SK-N-SH (cell line): ENCODE measurements around the gene PIAS4. TPM values are rescaled to one million over a fixed set of nuclear protein-coding genes. Genes with fewer than 3 reads are reported as not detected.

Experiments used
- CTCF ChIA-PET: fragments of 300-600, 350-600 bp; formaldehyde crosslinking; extraction: SDS; loops from one replicate; lab custom pipeline; 2021; lab: Yijun Ruan, JAX
- POLR2A ChIA-PET: fragments of 350-600 bp; sonication (Branson Sonifier 250); formaldehyde crosslinking; extraction: SDS; loops from one replicate; lab custom pipeline; 2020; ENCODE audit warnings: antibody characterized with exemption, inconsistent platforms; lab: Yijun Ruan, JAX
- DNase-seq: peaks from one replicate; pipeline ENCODE4 v3.0.0; 2012
- H2AFZ ChIP-seq: fragments of 200-600 bp; sonication (generic); 2 replicates; pipeline ENCODE4 v1.8.1; 2016; ENCODE audit warnings: antibody characterized with exemption, mild to moderate bottlenecking, low read depth
- H3F3A ChIP-seq: fragments of 200-600 bp; sonication (generic); replicated peaks from 2 replicates; pipeline ENCODE3; 2016; ENCODE audit warnings: antibody characterized with exemption, mild to moderate bottlenecking; ENCODE audit not compliant: insufficient read depth
- H3K27ac ChIP-seq, 2 experiments: fragments of 200-500 bp in 1 of 2; fragments of 200-600 bp in 1 of 2; sonication (Bioruptor generic) in 1 of 2; sonication (generic), shearing (Covaris generic) in 1 of 2; 2 replicates each; pipeline versions ENCODE4 v1.5.1 to v1.6.1; 2014 to 2016; ENCODE audit warnings: low read depth in 2 of 2, inconsistent platforms in 1 of 2, low read length in 1 of 2, mild to moderate bottlenecking in 1 of 2, mixed read lengths in 1 of 2
- H3K27me3 ChIP-seq: fragments of 200-600 bp; sonication (generic), shearing (Covaris generic); 2 replicates; pipeline ENCODE4 v1.6.1; 2016; ENCODE audit warnings: mixed run types; ENCODE audit not compliant: insufficient read depth
- H3K36me3 ChIP-seq, 2 experiments: fragments of 200-500 bp in 1 of 2; fragments of 200-600 bp in 1 of 2; sonication (Bioruptor generic) in 1 of 2; sonication (generic) in 1 of 2; replicated peaks in 1 of 2; 2 replicates each; pipeline versions ENCODE3 to v1.5.1; 2014 to 2016; ENCODE audit warnings: low read length in 1 of 2, mild to moderate bottlenecking in 1 of 2; ENCODE audit not compliant: insufficient read depth in 2 of 2, control insufficient read depth in 1 of 2
- H3K4me1 ChIP-seq, 2 experiments: fragments of 200-500 bp in 1 of 2; fragments of 200-600 bp in 1 of 2; sonication (Bioruptor generic) in 1 of 2; sonication (generic), shearing (Covaris generic) in 1 of 2; 2 replicates each; pipeline versions ENCODE4 v1.5.1 to v1.6.1; 2014 to 2016; ENCODE audit warnings: low read depth in 1 of 2, low read length in 1 of 2, mixed run types in 1 of 2; ENCODE audit not compliant: insufficient read depth in 2 of 2, control insufficient read depth in 1 of 2
- H3K4me2 ChIP-seq: fragments of 200-600 bp; sonication (generic), shearing (Covaris generic); 2 replicates; pipeline ENCODE4 v1.6.1; 2017; ENCODE audit warnings: mixed run types
- H3K4me3 ChIP-seq, 2 experiments: fragments of 200-500 bp in 1 of 2; fragments of 200-600 bp in 1 of 2; sonication (Bioruptor generic) in 1 of 2; sonication (generic), shearing (Covaris generic) in 1 of 2; 2 replicates each; pipeline versions ENCODE4 v1.5.1 to v1.8.1; 2014 to 2016; ENCODE audit warnings: low read depth in 2 of 2, inconsistent platforms in 1 of 2, low read length in 1 of 2, mild to moderate bottlenecking in 1 of 2, mixed read lengths in 1 of 2, moderate library complexity in 1 of 2
- H3K79me2 ChIP-seq: fragments of 200-600 bp; sonication (generic); 2 replicates; pipeline ENCODE4 v1.8.1; 2017; ENCODE audit warnings: mild to moderate bottlenecking; ENCODE audit not compliant: insufficient read depth
- H3K9ac ChIP-seq: fragments of 200-600 bp; sonication (generic); 2 replicates; pipeline ENCODE4 v1.6.1; 2017; ENCODE audit warnings: mixed run types
- H3K9me2 ChIP-seq: fragments of 200-600 bp; sonication (generic); 2 replicates; pipeline ENCODE4 v1.6.1; 2017; ENCODE audit warnings: mixed run types
- H3K9me3 ChIP-seq: fragments of 200-600 bp; sonication (generic); 2 replicates; pipeline ENCODE4 v1.6.1; 2017; ENCODE audit warnings: mixed run types, mild to moderate bottlenecking, moderate library complexity
- H4K20me1 ChIP-seq: fragments of 200-600 bp; sonication (generic); 2 replicates; pipeline ENCODE4 v1.6.1; 2017; ENCODE audit warnings: mild to moderate bottlenecking, mixed run types; ENCODE audit not compliant: insufficient read depth
- CHD2 ChIP-seq: fragments of 150-350 bp; IDR thresholded peaks from 2 replicates; pipeline ENCODE4 v1.6.1; 2018; ENCODE audit warnings: low read length; ENCODE audit not compliant: partially characterized antibody
- IRF3 ChIP-seq: fragments of 150-350 bp; IDR thresholded peaks from 2 replicates; pipeline ENCODE4 v1.6.1; 2016; ENCODE audit warnings: mild to moderate bottlenecking, low read depth, low read length
- MXI1 ChIP-seq: IDR thresholded peaks from 2 replicates; pipeline ENCODE4 v1.6.1; 2012; ENCODE audit warnings: mild to moderate bottlenecking, low read depth, low read length, improper control_type of control experiment
- POLR2AphosphoS5 ChIP-seq: IDR thresholded peaks from 2 replicates; pipeline ENCODE4 v1.6.1; 2012; ENCODE audit warnings: low read depth, low read length
- RFX5 ChIP-seq: IDR thresholded peaks from 2 replicates; pipeline ENCODE4 v1.6.1; 2012; ENCODE audit warnings: mild to moderate bottlenecking, improper control_type of control experiment, low read length
- USF1 ChIP-seq: IDR thresholded peaks from 2 replicates; pipeline ENCODE4 v1.4.0; 2012; ENCODE audit warnings: low read depth, borderline replicate concordance
- whole genome bisulfite sequencing: methylation state at CpG from one replicate; pipeline ENCODE4 v1.1.6; 2017; ENCODE audit warnings: low lambda C conversion rate; 5-methylcytosine and 5-hydroxymethylcytosine counted together
- polyA plus RNA-seq, 3 experiments: library from polyadenylated mRNA; depleted of rRNA; stranded (reverse); fragments of >200 nt; gene quantifications; 2 replicates each; pipeline ENCODE4 v1.2.3, GENCODE V29; 2012

The PIAS4 gene
- polyA plus RNA-seq, 1 of the 3 experiments (the other 2 are of a cell fraction): 14.1 TPM

DNA sequence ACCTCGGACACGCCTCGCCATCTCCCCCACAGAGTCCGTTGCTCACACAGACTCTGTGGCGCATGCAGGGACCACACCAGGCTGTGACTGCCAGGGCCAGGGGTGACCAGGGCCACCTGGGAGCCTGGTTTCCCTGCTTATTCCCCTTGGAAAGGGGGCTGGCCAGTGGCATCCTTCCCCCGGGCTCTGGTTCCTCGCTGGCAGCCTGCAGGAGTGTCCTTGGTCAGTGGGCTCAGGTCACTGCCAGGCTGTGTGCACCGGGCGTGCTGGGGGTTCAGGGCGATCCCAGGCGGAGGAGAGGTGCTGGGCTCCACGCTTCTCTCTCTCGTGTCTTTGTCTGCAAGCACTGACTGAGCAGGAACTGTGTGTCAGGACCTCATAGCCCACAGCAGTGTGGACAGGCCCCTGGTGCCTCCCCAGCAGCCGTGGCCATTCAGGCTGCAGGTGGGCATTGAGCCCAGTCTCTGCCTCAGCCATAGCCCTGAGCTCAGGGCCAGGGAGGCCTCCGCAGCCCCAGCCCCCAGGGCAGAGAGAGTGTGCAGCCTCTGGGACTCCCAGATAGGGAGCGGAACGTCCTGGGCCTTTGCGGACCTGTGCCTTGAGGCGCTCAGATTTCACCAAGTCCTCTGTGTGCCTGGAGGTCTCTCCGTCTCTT lies 6.5 kb downstream of the PIAS4 start:
- WGBS: 96% methylated on average over 15 of the region's 20 CpGs
- H2AFZ ChIP-seq: no peak overlapping the region
- no peaks in the 10 kb centered on the region for H3F3A ChIP-seq
- no peaks in the 10 kb centered on the region for H3K9me3 ChIP-seq
- no peak overlapping the region for H3K9ac ChIP-seq
- H3K4me1 ChIP-seq: peaks cover 6 to 42% of the 10 kb centered on the region in 2 experiments; a peak in 1 of 4 replicates
- H3K36me3 ChIP-seq: peaks cover 0 to 37% of the 10 kb centered on the region in 2 experiments
- no peak overlapping the region for H3K4me2 ChIP-seq
- no peak overlapping the region for H3K4me3 ChIP-seq
- no peaks in the 10 kb centered on the region for H3K27me3 ChIP-seq
- CTCF ChIA-PET: interaction anchor here (1.3 kb wide), 1 partner anchor 26 kb away, joined by 4 read pairs; no protein-coding TSS in a partner anchor
- POLR2A ChIA-PET: interaction anchor here (1.1 to 1.5 kb wide), 2 partner anchors 15 to 29 kb away, joined by 3 to 6 read pairs; partner anchors contain the start of gene EEF2
- H4K20me1 ChIP-seq: peaks cover 92% of the 10 kb centered on the region
- H3K27ac ChIP-seq: peak overlapping the region in 1 of 2 experiments; percentile 84; a peak in 2 of 4 replicates
- H3K9me2 ChIP-seq: no peaks in the 10 kb centered on the region
- TF ChIP-seq POLR2AphosphoS5 (no peak), RFX5 (no peak)
- peaks cover 81% of the 10 kb centered on the region for H3K79me2 ChIP-seq
- DNase-seq: peak; percentile 38

GRCh38 chr19:4014541-4015491 lies 7.3 kb downstream of the PIAS4 start:
- H3K9me2 ChIP-seq: no peaks in the 10 kb centered on the region
- peaks cover 78% of the 10 kb centered on the region for H3K79me2 ChIP-seq
- DNase-seq: peak; percentile 70
- H2AFZ ChIP-seq: no peak overlapping the region
- peaks cover 85% of the 10 kb centered on the region for H4K20me1 ChIP-seq
- no peak overlapping the region for H3K9ac ChIP-seq
- peaks cover 0 to 35% of the 10 kb centered on the region in 2 experiments; a peak in 1 of 4 replicates for H3K4me1 ChIP-seq
- no peaks in the 10 kb centered on the region for H3K9me3 ChIP-seq
- no peak overlapping the region for H3K4me2 ChIP-seq
- 82% methylated on average over 9 of the region's 25 CpGs for WGBS
- TF ChIP-seq USF1 (no peak), CHD2 (peak; percentile 5)
- peaks cover 0 to 37% of the 10 kb centered on the region in 2 experiments for H3K36me3 ChIP-seq
- no peak overlapping the region for H3K4me3 ChIP-seq
- H3K27me3 ChIP-seq: no peaks in the 10 kb centered on the region
- ChIA-PET CTCF (interaction anchor here (1.3 kb wide), 1 partner anchor 27 kb away, joined by 4 read pairs; no protein-coding TSS in a partner anchor), POLR2A (interaction anchor here (0.6 to 1.5 kb wide), 3 partner anchors 14 to 30 kb away, joined by 3 to 6 read pairs (median 4); partner anchors contain the start of gene EEF2)
- no peaks in the 10 kb centered on the region for H3F3A ChIP-seq
- H3K27ac ChIP-seq: peak overlapping the region in 1 of 2 experiments; percentile 84; a peak in 2 of 4 replicates

GRCh38 chr19:4015705-4016402 lies 8.3 kb downstream of the PIAS4 start:
- no peaks in the 10 kb centered on the region for H3F3A ChIP-seq
- H3K27ac ChIP-seq: peak overlapping the region in 1 of 2 experiments; percentile 84; a peak in 2 of 4 replicates
- no peaks in the 10 kb centered on the region for H3K27me3 ChIP-seq
- CTCF ChIA-PET: no interaction called here
- POLR2A ChIA-PET: interaction anchor here (1.5 kb wide), 1 partner anchor 31 kb away, joined by 6 read pairs; the partner anchor contains the start of gene EEF2
- peaks cover 76% of the 10 kb centered on the region for H3K79me2 ChIP-seq
- no peaks in the 10 kb centered on the region for H3K9me2 ChIP-seq
- no peak overlapping the region for H2AFZ ChIP-seq
- H3K36me3 ChIP-seq: peaks cover 0 to 32% of the 10 kb centered on the region in 2 experiments
- 90% methylated on average over 17 of the region's 37 CpGs for WGBS
- H3K9ac ChIP-seq: no peak overlapping the region
- peak; percentile 83 for DNase-seq
- H3K4me1 ChIP-seq: peaks cover 0 to 32% of the 10 kb centered on the region in 2 experiments; a peak in 1 of 4 replicates
- peak; percentile 70 for TF ChIP-seq CHD2
- TF ChIP-seq IRF3: no peak
- 0 out of 2 replicates have a peak, but pooled peaks have one; percentile 45 for TF ChIP-seq MXI1
- H3K4me3 ChIP-seq: no peak overlapping the region
- H4K20me1 ChIP-seq: peaks cover 82% of the 10 kb centered on the region
- no peaks in the 10 kb centered on the region for H3K9me3 ChIP-seq
- H3K4me2 ChIP-seq: no peak overlapping the region
